Peyer's patch (tissue), 4 donors: Measurements from ENCODE around the gene VAV2. TPM values are rescaled to one million over a fixed set of nuclear protein-coding genes. Genes with fewer than 3 reads are reported as not detected.

Source experiments
- DNase-seq, 3 donors: peaks; one replicate each; pipeline ENCODE4 v3.0.0-alpha.2; 2017 to 2019
- H3K27ac ChIP-seq, 4 donors: fragments of 200-600 bp; sonication (generic); one replicate each; pipeline ENCODE4 v1.5.1; 2016 to 2019
- H3K27me3 ChIP-seq, 2 donors: fragments of 200-600 bp; sonication (generic); one replicate each; pipeline ENCODE4 v1.5.1; 2019
- H3K36me3 ChIP-seq, 3 donors: fragments of 200-600 bp; sonication (generic); one replicate each; pipeline ENCODE4 v1.5.1; 2016 to 2019
- H3K4me1 ChIP-seq, 4 donors: fragments of 200-600 bp; sonication (generic); one replicate each; pipeline ENCODE4 v1.5.1; 2016 to 2019
- H3K4me3 ChIP-seq, 4 donors: fragments of 200-600 bp; sonication (generic); 1 replicate in 3 of 4; 2 replicates in 1 of 4; pipeline ENCODE4 v1.5.1; 2016 to 2019; ENCODE audit warnings: mild to moderate bottlenecking in 1 of 4
- H3K9me3 ChIP-seq, 4 donors: fragments of 200-600 bp; sonication (generic); one replicate each; pipeline ENCODE4 v1.5.1; 2016 to 2019; ENCODE audit warnings: mild to moderate bottlenecking in 1 of 4
- CTCF ChIP-seq, 6 experiments: fragments of 450-650 bp in 4 of 6; fragments of 200-600 bp in 2 of 6; sonication (generic) in 1 of 6; IDR thresholded peaks; one replicate each; pipeline ENCODE4 v1.5.1; 2017 to 2019; ENCODE audit warnings: antibody characterized with exemption in 6 of 6, mild to moderate bottlenecking in 3 of 6, moderate library complexity in 1 of 6
- POLR2A ChIP-seq, 2 donors: fragments of 450-650 bp; IDR thresholded peaks; one replicate each; pipeline ENCODE4 v1.5.1; 2017; ENCODE audit warnings: antibody characterized with exemption in 2 of 2, mild to moderate bottlenecking in 2 of 2, moderate library complexity in 2 of 2
- total RNA-seq, 4 donors: library from RNA; depleted of rRNA; stranded (reverse); fragments of >200 nt; gene quantifications; one replicate each; pipeline ENCODE4 v1.1.0, GENCODE V29; 2016

Gene VAV2
- total RNA-seq, 4 donors from 2014 or later = 47.9 to 61.8 (median 58.9) TPM

GRCh38 chr9:133715866-133716563 is 276.1 kb downstream of the VAV2 start:
- H3K4me1 ChIP-seq = peaks cover 0 to 5% (median 0%) of the 10 kb centered on the region in 4 donors

GRCh38 chr9:133715295-133715865 is 276.7 kb downstream of the VAV2 start:
- Histone ChIP-seq H3K9me3 (no peaks in the 10 kb centered on the region), H3K4me1 (peaks cover 0 to 5% (median 0%) of the 10 kb centered on the region in 4 donors), H3K4me3 (no peak overlapping the region), H3K36me3 (no peaks in the 10 kb centered on the region), H3K27me3 (no peaks in the 10 kb centered on the region), H3K27ac (peak overlapping the region; percentile 25 to 48 (median 28))
- DNase-seq = no peak
- TF ChIP-seq CTCF (IDR thresholded peaks at IDR 0.05) (no peak), POLR2A (IDR thresholded peaks at IDR 0.05) (no peak)

More at GRCh38 chr9:133715866-133716563, 276.1 kb downstream of the VAV2 start:
- Histone ChIP-seq H3K36me3 (no peaks in the 10 kb centered on the region), H3K27me3 (no peaks in the 10 kb centered on the region), H3K4me3 (no peak overlapping the region), H3K27ac (peak overlapping the region in 2 of 4 donors; percentile 25 to 30), H3K9me3 (no peaks in the 10 kb centered on the region)
- DNase-seq = no peak
- TF ChIP-seq CTCF (IDR thresholded peaks at IDR 0.05) (peak in 4 of 6 experiments; percentile 9 to 41 (median 16)), POLR2A (IDR thresholded peaks at IDR 0.05) (no peak)

- Histone ChIP-seq H3K27ac (peak overlapping the region; percentile 25 to 48 (median 28)), H3K9me3 (no peaks in the 10 kb centered on the region), H3K27me3 (no peaks in the 10 kb centered on the region), H3K36me3 (no peaks in the 10 kb centered on the region), H3K4me1 (peaks cover 0 to 5% (median 0%) of the 10 kb centered on the region in 4 donors), H3K4me3 (no peak overlapping the region)
- DNase-seq = no peak
- TF ChIP-seq CTCF (IDR thresholded peaks at IDR 0.05) (no peak), POLR2A (IDR thresholded peaks at IDR 0.05) (no peak)
Observed at GRCh38 chr9:133714606-133715294, 277.4 kb downstream of the VAV2 start.

GRCh38 chr9:133713960-133714495 is 278.1 kb downstream of the VAV2 start:
- H3K4me1 ChIP-seq = peaks cover 0 to 5% (median 0%) of the 10 kb centered on the region in 4 donors
- no peak overlapping the region for H3K27ac ChIP-seq
- H3K9me3 ChIP-seq = no peaks in the 10 kb centered on the region
- no peak overlapping the region for H3K4me3 ChIP-seq
- H3K27me3 ChIP-seq = no peaks in the 10 kb centered on the region
- no peak for TF ChIP-seq CTCF (IDR thresholded peaks at IDR 0.05)
- TF ChIP-seq POLR2A (IDR thresholded peaks at IDR 0.05) = no peak
- H3K36me3 ChIP-seq = no peaks in the 10 kb centered on the region
- no peak for DNase-seq

GRCh38 chr9:133713150-133713959 is 278.8 kb downstream of the VAV2 start:
- H3K4me1 ChIP-seq = peaks cover 0 to 5% (median 0%) of the 10 kb centered on the region in 4 donors
- H3K27ac ChIP-seq = no peak overlapping the region
- no peaks in the 10 kb centered on the region for H3K36me3 ChIP-seq
- no peaks in the 10 kb centered on the region for H3K27me3 ChIP-seq
- TF ChIP-seq CTCF (IDR thresholded peaks at IDR 0.05) (no peak), POLR2A (IDR thresholded peaks at IDR 0.05) (no peak)
- no peaks in the 10 kb centered on the region for H3K9me3 ChIP-seq
- H3K4me3 ChIP-seq = no peak overlapping the region
- DNase-seq = no peak
